WTC11 (cell line): Measurements from ENCODE around the gene SPAST.
"Not testable (repeated sequence)": the region's sequence is repeated elsewhere in the genome, so short reads cannot be mapped to it uniquely, and the experiment has no call there.

Source experiments
- SP1 ChIP-seq: sonication (generic); formaldehyde crosslinking; conservative IDR thresholded peaks from 2 replicates; pipeline ENCODE4 v1.8.1; 2022; ENCODE audit warnings: missing genetic modification reagents
- TF ChIP-seq, protein P1 (sequence below): fragments of 200-600 bp; IDR thresholded peaks from 2 replicates; pipeline ENCODE4 v1.8.0; 2022; ENCODE audit warnings: antibody characterized with exemption

DNA sequence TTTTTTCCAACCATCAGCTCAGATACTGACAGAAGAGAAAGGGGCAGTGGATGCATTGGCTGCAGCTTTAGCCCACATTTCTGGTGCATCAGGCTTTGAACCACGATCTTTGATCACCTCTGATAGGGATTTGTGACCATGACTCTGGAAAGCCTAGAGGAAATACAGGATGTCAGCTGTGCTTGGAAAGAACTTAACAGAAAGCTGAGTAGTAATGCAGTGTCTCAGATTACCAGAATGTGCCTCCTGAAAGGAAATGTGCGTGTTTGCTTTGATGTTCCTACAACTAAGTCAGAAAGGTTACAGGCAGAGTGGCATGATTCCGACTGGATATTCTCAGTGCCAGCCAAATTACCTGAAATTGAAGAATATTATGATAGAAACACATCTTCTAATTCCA is 140.1 kb downstream of the SPAST start:
- not testable (repeated sequence) for TF ChIP-seq SP1 (CRISPR knock-in tag)
- TF ChIP-seq, protein P1, sequence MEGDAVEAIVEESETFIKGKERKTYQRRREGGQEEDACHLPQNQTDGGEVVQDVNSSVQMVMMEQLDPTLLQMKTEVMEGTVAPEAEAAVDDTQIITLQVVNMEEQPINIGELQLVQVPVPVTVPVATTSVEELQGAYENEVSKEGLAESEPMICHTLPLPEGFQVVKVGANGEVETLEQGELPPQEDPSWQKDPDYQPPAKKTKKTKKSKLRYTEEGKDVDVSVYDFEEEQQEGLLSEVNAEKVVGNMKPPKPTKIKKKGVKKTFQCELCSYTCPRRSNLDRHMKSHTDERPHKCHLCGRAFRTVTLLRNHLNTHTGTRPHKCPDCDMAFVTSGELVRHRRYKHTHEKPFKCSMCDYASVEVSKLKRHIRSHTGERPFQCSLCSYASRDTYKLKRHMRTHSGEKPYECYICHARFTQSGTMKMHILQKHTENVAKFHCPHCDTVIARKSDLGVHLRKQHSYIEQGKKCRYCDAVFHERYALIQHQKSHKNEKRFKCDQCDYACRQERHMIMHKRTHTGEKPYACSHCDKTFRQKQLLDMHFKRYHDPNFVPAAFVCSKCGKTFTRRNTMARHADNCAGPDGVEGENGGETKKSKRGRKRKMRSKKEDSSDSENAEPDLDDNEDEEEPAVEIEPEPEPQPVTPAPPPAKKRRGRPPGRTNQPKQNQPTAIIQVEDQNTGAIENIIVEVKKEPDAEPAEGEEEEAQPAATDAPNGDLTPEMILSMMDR = not testable (repeated sequence)
